CD4-positive, alpha-beta T cell (primary cell): Measurements from ENCODE around the gene LYL1. TPM values are rescaled to one million over a fixed set of nuclear protein-coding genes. Genes with fewer than 3 reads are reported as not detected.
A peak's percentile ranks its signal among the peaks of the same experiment; 100 is the strongest.

Experiments
- ATAC-seq: fragments of 200-7000 bp; cut with Tn5 transposase; one replicate; pipeline ENCODE4 v1.10.0; 2022; ENCODE audit warnings: mild to moderate bottlenecking; ENCODE audit not compliant: poor library complexity
- CTCF ChIA-PET: fragments of 350-600 bp; sonication (Branson Sonifier 250); formaldehyde crosslinking; loops from one replicate; lab custom pipeline; 2021; ENCODE audit warnings: antibody characterized with exemption, inconsistent platforms; lab: Charles Lee
- POLR2A ChIA-PET: fragments of 350-600 bp; sonication (Branson Sonifier 250); formaldehyde crosslinking; loops from one replicate; lab custom pipeline; 2021; ENCODE audit warnings: antibody characterized with exemption, inconsistent platforms; lab: Charles Lee
- DNase-seq, 14 experiments: peaks; one replicate each; pipeline ENCODE4 v3.0.0-alpha.2; 2013 to 2020; ENCODE audit warnings: mixed read lengths in 2 of 14
- H3K27ac ChIP-seq, 2 donors: one replicate each; pipeline versions ENCODE4 v1.5.1 to v1.7.0; 2013; ENCODE audit warnings: low read length in 2 of 2, low read depth in 1 of 2, mild to moderate bottlenecking in 1 of 2
- H3K27me3 ChIP-seq, 2 experiments: 1 replicate in 1 of 2; 2 replicates in 1 of 2; pipeline versions ENCODE4 v1.6.1 to v1.7.0; 2013; ENCODE audit warnings: low read length in 2 of 2, control low read depth in 1 of 2, mild to moderate bottlenecking in 1 of 2, moderate library complexity in 1 of 2; ENCODE audit not compliant: insufficient read depth in 2 of 2, control insufficient read depth in 1 of 2
- H3K36me3 ChIP-seq: one replicate; pipeline ENCODE4 v1.6.1; 2013; ENCODE audit warnings: low read length, control low read depth; ENCODE audit not compliant: insufficient read depth
- H3K4me1 ChIP-seq: one replicate; pipeline ENCODE4 v1.6.1; 2013; ENCODE audit warnings: low read length, control low read depth; ENCODE audit not compliant: insufficient read depth
- H3K4me3 ChIP-seq: one replicate; pipeline ENCODE4 v1.5.1; 2013; ENCODE audit warnings: mild to moderate bottlenecking, low read length, moderate library complexity
- H3K9me3 ChIP-seq, 2 experiments: 1 replicate in 1 of 2; 2 replicates in 1 of 2; pipeline versions ENCODE4 v1.6.1 to v1.7.0; 2013; ENCODE audit warnings: low read length in 2 of 2, mild to moderate bottlenecking in 2 of 2, control low read depth in 1 of 2, moderate library complexity in 1 of 2; ENCODE audit not compliant: control insufficient read depth in 1 of 2, insufficient read depth in 1 of 2
- H3K27ac Mint-ChIP-seq: one replicate; pipeline ENCODE4 v1.8.0; 2020; ENCODE audit warnings: mixed read lengths
- H3K27me3 Mint-ChIP-seq: one replicate; pipeline ENCODE4 v1.8.0; 2021; ENCODE audit warnings: mixed read lengths
- H3K36me3 Mint-ChIP-seq: one replicate; pipeline ENCODE4 v1.8.0; 2021; ENCODE audit warnings: low read depth, mixed read lengths
- H3K4me1 Mint-ChIP-seq: one replicate; pipeline ENCODE4 v1.8.0; 2021; ENCODE audit warnings: low read depth, mixed read lengths
- H3K4me3 Mint-ChIP-seq: one replicate; pipeline ENCODE4 v1.8.0; 2020; ENCODE audit warnings: mild to moderate bottlenecking, mixed read lengths
- H3K9me3 Mint-ChIP-seq: one replicate; pipeline ENCODE4 v1.8.0; 2020; ENCODE audit warnings: mixed read lengths
- CTCF ChIP-seq: fragments of 200-600 bp; IDR thresholded peaks from one replicate; pipeline ENCODE4 v1.8.0; 2022; ENCODE audit warnings: antibody characterized with exemption, mild to moderate bottlenecking
- intact Hi-C, 2 experiments: fragments of 100-400 bp; cut with DNase I in 1 of 2; cut with micrococcal nuclease in 1 of 2; formaldehyde crosslinking; loops; one replicate each; pipeline versions ENCODE4 v1.15.1 to v1.9.0; 2023 to 2025; cut with DNase I, micrococcal nuclease
- total RNA-seq, 174 experiments: library from RNA in 2 of 174; stranded (reverse) in 2 of 174; gene quantifications; one replicate each; pipeline ENCODE4 v1.2.3 and lab custom pipeline; 2021 to 2026

Gene LYL1
- total RNA-seq, 2 experiments from 2014 or later = 1.9 to 2.1 TPM

- Mint-ChIP-seq H3K9me3 (no peaks in the 10 kb centered on the region), H3K27ac (no peak overlapping the region), H3K4me3 (peak overlapping the region; percentile 81), H3K27me3 (peaks cover 22% of the 10 kb centered on the region), H3K36me3 (no peaks in the 10 kb centered on the region), H3K4me1 (peaks cover 8% of the 10 kb centered on the region)
- no peak overlapping the region for H3K27ac ChIP-seq
- peak; percentile 58 to 86 (median 73) for DNase-seq
- POLR2A ChIA-PET = interaction anchor here (0.7 to 1.9 kb wide), 5 partner anchors 33 to 269 kb away, joined by 3 to 8 read pairs (median 6); partner anchors contain the start of gene TRMT1
- no peaks in the 10 kb centered on the region for H3K36me3 ChIP-seq
- TF ChIP-seq CTCF = peak; percentile 96
- intact Hi-C loops = loop anchor here (1.0 kb wide), 2 partner anchors 78 to 83 kb away; no protein-coding TSS in a partner anchor
- peak; percentile 99 for ATAC-seq
- peak overlapping the region; percentile 54 for H3K4me3 ChIP-seq
- H3K9me3 ChIP-seq = no peaks in the 10 kb centered on the region
- peaks cover 16% of the 10 kb centered on the region for H3K4me1 ChIP-seq
- H3K27me3 ChIP-seq = peaks cover 11 to 16% of the 10 kb centered on the region in 2 experiments
- CTCF ChIA-PET = interaction anchor here (0.6 to 2.7 kb wide), 22 partner anchors 9 to 170 kb away, joined by 3 to 41 read pairs (median 4); partner anchors contain the start of gene GCDH
These were observed 41.4 kb downstream of the LYL1 start for GRCh38 chr19:13060964-13061927.

- POLR2A ChIA-PET = interaction anchor here (1.3 to 1.9 kb wide), 3 partner anchors 34 to 95 kb away, joined by 6 to 8 read pairs (median 8); no protein-coding TSS in a partner anchor
- Mint-ChIP-seq H3K4me3 (peak overlapping the region; percentile 81), H3K4me1 (peaks cover 8% of the 10 kb centered on the region), H3K27ac (no peak overlapping the region), H3K27me3 (peaks cover 22% of the 10 kb centered on the region), H3K9me3 (no peaks in the 10 kb centered on the region), H3K36me3 (no peaks in the 10 kb centered on the region)
- H3K27ac ChIP-seq = no peak overlapping the region
- no peak overlapping the region for H3K4me3 ChIP-seq
- peaks cover 16% of the 10 kb centered on the region for H3K4me1 ChIP-seq
- no peaks in the 10 kb centered on the region for H3K9me3 ChIP-seq
- no peak for TF ChIP-seq CTCF
- intact Hi-C loops = no loop called here
- DNase-seq (no peak), ATAC-seq (no peak)
- CTCF ChIA-PET = interaction anchor here (1.0 to 2.7 kb wide), 12 partner anchors 10 to 108 kb away, joined by 3 to 41 read pairs (median 6); no protein-coding TSS in a partner anchor
- no peaks in the 10 kb centered on the region for H3K36me3 ChIP-seq
- peaks cover 11 to 16% of the 10 kb centered on the region in 2 experiments for H3K27me3 ChIP-seq
These were observed 42.3 kb downstream of the LYL1 start for GRCh38 chr19:13060233-13060963.

- Histone ChIP-seq H3K4me3 (no peak overlapping the region), H3K4me1 (peaks cover 16% of the 10 kb centered on the region), H3K9me3 (no peaks in the 10 kb centered on the region), H3K27ac (no peak overlapping the region), H3K36me3 (no peaks in the 10 kb centered on the region), H3K27me3 (peaks cover 11 to 16% of the 10 kb centered on the region in 2 experiments)
- DNase-seq = no peak
- Mint-ChIP-seq H3K4me1 (peaks cover 8% of the 10 kb centered on the region), H3K4me3 (no peak overlapping the region), H3K27ac (no peak overlapping the region), H3K36me3 (no peaks in the 10 kb centered on the region), H3K9me3 (no peaks in the 10 kb centered on the region), H3K27me3 (peaks cover 22% of the 10 kb centered on the region)
- POLR2A ChIA-PET = no interaction called here
- intact Hi-C loops = no loop called here
- CTCF ChIA-PET = interaction anchor here (1.5 kb wide), 1 partner anchor 94 kb away, joined by 5 read pairs; no protein-coding TSS in a partner anchor
- TF ChIP-seq CTCF = no peak
- no peak for ATAC-seq
These were observed 43.6 kb downstream of the LYL1 start for GRCh38 chr19:13058951-13059660.
